Panc1 (cell line): ENCODE results near the gene CFAP68. TPM values are rescaled to one million over a fixed set of nuclear protein-coding genes. Genes with fewer than 3 reads are reported as not detected.

Source experiments
- ATAC-seq: fragments of 200-7000 bp; cut with Tn5 transposase; 2 replicates; pipeline ENCODE4 v1.9.1; 2020; ENCODE audit warnings: mild to moderate bottlenecking, moderate library complexity
- BruUV-seq: library from RNA; stranded (reverse); fragments of 400-500 nt; replicated peaks from 2 replicates; lab custom pipeline; 2021; lab: Mats Ljungman, UMichigan
- CTCF ChIA-PET: fragments of 300-600 bp; sonication (Branson Sonifier 250); formaldehyde crosslinking; loops from one replicate; lab custom pipeline; 2022; ENCODE audit warnings: antibody characterized with exemption; lab: Charles Lee
- POLR2A ChIA-PET: fragments of 300-600 bp; sonication (Branson Sonifier 250); formaldehyde crosslinking; loops from one replicate; lab custom pipeline; 2022; ENCODE audit warnings: antibody characterized with exemption; lab: Charles Lee
- DNase-seq: peaks from one replicate; pipeline ENCODE4 v3.0.0-alpha.2; 2010; ENCODE audit warnings: low read depth, low spot score
- H3K27ac ChIP-seq: 2 replicates; pipeline ENCODE4 v1.5.1; 2011; ENCODE audit warnings: mild to moderate bottlenecking, low read length, inconsistent platforms
- H3K27me3 ChIP-seq: fragments of 200-500 bp; sonication (Bioruptor generic); 2 replicates; pipeline ENCODE4 v1.6.0; 2014; ENCODE audit warnings: low read length, inconsistent platforms; ENCODE audit not compliant: control insufficient read depth, insufficient read depth
- H3K36me3 ChIP-seq: fragments of 200-500 bp; sonication (Bioruptor generic); 2 replicates; pipeline ENCODE4 v1.5.1; 2014; ENCODE audit warnings: inconsistent platforms, mild to moderate bottlenecking, low read length, moderate library complexity; ENCODE audit not compliant: control insufficient read depth, insufficient read depth
- H3K4me1 ChIP-seq: 2 replicates; pipeline ENCODE4 v1.5.1; 2011; ENCODE audit warnings: inconsistent platforms, mild to moderate bottlenecking, low read length, moderate library complexity; ENCODE audit not compliant: control insufficient read depth, insufficient read depth
- H3K4me3 ChIP-seq, 2 experiments: 2 replicates each; pipeline ENCODE4 v1.5.1; 2011 to 2012; ENCODE audit warnings: low read depth in 2 of 2, low read length in 2 of 2, mild to moderate bottlenecking in 2 of 2, inconsistent platforms in 1 of 2, moderate library complexity in 1 of 2
- H3K9me3 ChIP-seq: fragments of 200-500 bp; sonication (Bioruptor generic); 2 replicates; pipeline ENCODE4 v1.5.1; 2014; ENCODE audit warnings: low read depth, mild to moderate bottlenecking, inconsistent platforms, low read length, moderate library complexity; ENCODE audit not compliant: control insufficient read depth, insufficient read depth
- CTCF ChIP-seq: fragments of 450-650 bp; IDR thresholded peaks from 2 replicates; pipeline ENCODE4 v1.5.1; 2017; ENCODE audit warnings: mild to moderate bottlenecking
- POLR2AphosphoS5 ChIP-seq: IDR thresholded peaks from 2 replicates; pipeline ENCODE4 v1.6.1; 2012; ENCODE audit warnings: mild to moderate bottlenecking, low read depth, low read length, moderate library complexity
- SIN3A ChIP-seq: IDR thresholded peaks from 2 replicates; pipeline ENCODE4 v1.6.1; 2012; ENCODE audit warnings: low read depth, mild to moderate bottlenecking, low read length, moderate library complexity, borderline replicate concordance; ENCODE audit not compliant: insufficient read depth
- TCF7L2 ChIP-seq: IDR thresholded peaks from 2 replicates; pipeline ENCODE4 v1.6.1; 2011; ENCODE audit warnings: mild to moderate bottlenecking, low read depth, low read length, inconsistent platforms
- in situ Hi-C: cut with HindIII; loops from 2 replicates; pipeline ENCODE4 v1.10.0; 2016; ENCODE audit warnings: low sequenced_read_pairs, low pct_unique_long_range_greater_than_20kb
- intact Hi-C: fragments of 100-400 bp; cut with micrococcal nuclease; formaldehyde crosslinking; loops from one replicate; pipeline ENCODE4 v1.10.0; 2022; ENCODE audit not compliant: unreplicated experiment
- total RNA-seq: library from RNA; stranded (reverse); gene quantifications from one replicate; pipeline ENCODE4 v1.2.1, GENCODE V29; 2021; ENCODE audit not compliant: unreplicated experiment
- TF ChIP-seq, protein P1 (sequence below), 2 experiments: IDR thresholded peaks; 2 replicates each; pipeline ENCODE4 v1.6.1; 2011 to 2012; ENCODE audit warnings: low read depth in 2 of 2, control low read depth in 1 of 2, low read length in 1 of 2, mild to moderate bottlenecking in 1 of 2, moderate library complexity in 1 of 2; ENCODE audit not compliant: insufficient read depth in 1 of 2

Gene CFAP68
- total RNA-seq, 1 experiment from 2014 or later: 16.6 TPM

DNA sequence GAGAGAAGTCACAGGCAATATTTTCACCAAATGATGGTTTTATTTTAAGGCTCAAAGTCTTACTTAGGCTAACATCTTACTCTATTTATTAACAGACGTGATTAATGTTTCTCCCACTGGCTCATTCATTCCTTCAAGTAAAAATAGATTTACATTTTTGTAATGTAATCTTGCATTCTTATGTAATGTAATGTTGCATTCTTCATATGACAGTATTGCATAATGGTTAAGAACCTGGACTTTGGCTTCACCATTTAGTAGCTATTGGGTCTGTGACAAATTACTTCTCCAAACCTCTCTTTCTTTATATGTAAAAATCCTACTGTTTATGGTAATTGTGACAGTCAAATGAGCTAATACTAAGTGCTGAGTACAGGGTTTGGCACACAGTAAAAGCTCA, 54.5 kb downstream of the CFAP68 start:
- Histone ChIP-seq H3K4me3 (no peak overlapping the region), H3K9me3 (no peaks in the 10 kb centered on the region), H3K36me3 (no peaks in the 10 kb centered on the region), H3K27me3 (no peaks in the 10 kb centered on the region), H3K4me1 (peaks cover 19% of the 10 kb centered on the region), H3K27ac (no peak overlapping the region)
- intact Hi-C loops (no loop called here), in situ Hi-C loops (no loop called here)
- no peak for TF ChIP-seq POLR2AphosphoS5
- TF ChIP-seq, protein P1, sequence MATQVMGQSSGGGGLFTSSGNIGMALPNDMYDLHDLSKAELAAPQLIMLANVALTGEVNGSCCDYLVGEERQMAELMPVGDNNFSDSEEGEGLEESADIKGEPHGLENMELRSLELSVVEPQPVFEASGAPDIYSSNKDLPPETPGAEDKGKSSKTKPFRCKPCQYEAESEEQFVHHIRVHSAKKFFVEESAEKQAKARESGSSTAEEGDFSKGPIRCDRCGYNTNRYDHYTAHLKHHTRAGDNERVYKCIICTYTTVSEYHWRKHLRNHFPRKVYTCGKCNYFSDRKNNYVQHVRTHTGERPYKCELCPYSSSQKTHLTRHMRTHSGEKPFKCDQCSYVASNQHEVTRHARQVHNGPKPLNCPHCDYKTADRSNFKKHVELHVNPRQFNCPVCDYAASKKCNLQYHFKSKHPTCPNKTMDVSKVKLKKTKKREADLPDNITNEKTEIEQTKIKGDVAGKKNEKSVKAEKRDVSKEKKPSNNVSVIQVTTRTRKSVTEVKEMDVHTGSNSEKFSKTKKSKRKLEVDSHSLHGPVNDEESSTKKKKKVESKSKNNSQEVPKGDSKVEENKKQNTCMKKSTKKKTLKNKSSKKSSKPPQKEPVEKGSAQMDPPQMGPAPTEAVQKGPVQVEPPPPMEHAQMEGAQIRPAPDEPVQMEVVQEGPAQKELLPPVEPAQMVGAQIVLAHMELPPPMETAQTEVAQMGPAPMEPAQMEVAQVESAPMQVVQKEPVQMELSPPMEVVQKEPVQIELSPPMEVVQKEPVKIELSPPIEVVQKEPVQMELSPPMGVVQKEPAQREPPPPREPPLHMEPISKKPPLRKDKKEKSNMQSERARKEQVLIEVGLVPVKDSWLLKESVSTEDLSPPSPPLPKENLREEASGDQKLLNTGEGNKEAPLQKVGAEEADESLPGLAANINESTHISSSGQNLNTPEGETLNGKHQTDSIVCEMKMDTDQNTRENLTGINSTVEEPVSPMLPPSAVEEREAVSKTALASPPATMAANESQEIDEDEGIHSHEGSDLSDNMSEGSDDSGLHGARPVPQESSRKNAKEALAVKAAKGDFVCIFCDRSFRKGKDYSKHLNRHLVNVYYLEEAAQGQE (IDR thresholded peaks at IDR 0.05; ENCODE audit: insufficient read depth in 1 of 2, low read depth in 2 of 2, low read length in 1 of 2): no peak
- TF ChIP-seq CTCF: no peak
- no peak for TF ChIP-seq SIN3A
- TF ChIP-seq TCF7L2: no peak
- ATAC-seq (no peak), DNase-seq (no peak)
- BruUV-seq: no TSS peak
- CTCF ChIA-PET: interaction anchor here (2.0 kb wide), 1 partner anchor 48 kb away, joined by 7 read pairs; no protein-coding TSS in a partner anchor
- POLR2A ChIA-PET: no interaction called here

DNA sequence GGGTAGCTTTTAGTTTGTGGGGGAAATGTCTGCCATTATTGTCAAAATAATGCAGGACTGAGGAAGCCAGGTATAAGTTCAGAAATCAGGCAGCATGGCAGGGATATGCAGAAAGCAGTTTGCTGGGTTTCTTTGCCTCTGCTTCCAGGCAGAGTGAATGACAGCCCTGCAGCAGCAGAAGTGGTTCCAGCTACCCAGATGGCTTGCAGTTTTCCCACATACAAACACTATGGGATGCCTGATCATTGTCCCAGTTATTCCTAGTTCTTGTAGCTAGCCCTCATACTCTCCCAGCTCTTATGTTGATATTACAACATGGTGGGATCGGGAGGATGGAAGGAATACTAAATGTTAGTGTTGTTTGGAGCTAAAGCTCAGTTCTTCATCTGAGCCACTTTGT, 55.0 kb downstream of the CFAP68 start:
- no peak for ATAC-seq

More for the DNA sequence above, 55.0 kb downstream of the CFAP68 start:
- Histone ChIP-seq H3K4me1 (peaks cover 22% of the 10 kb centered on the region), H3K4me3 (no peak overlapping the region), H3K36me3 (no peaks in the 10 kb centered on the region), H3K9me3 (no peaks in the 10 kb centered on the region), H3K27ac (no peak overlapping the region), H3K27me3 (no peaks in the 10 kb centered on the region)
- TF ChIP-seq POLR2AphosphoS5 (no peak), SIN3A (no peak), TCF7L2 (no peak), CTCF (no peak)
- TF ChIP-seq, protein P1 (IDR thresholded peaks at IDR 0.05; ENCODE audit: insufficient read depth in 1 of 2, low read depth in 2 of 2, low read length in 1 of 2): no peak
- DNase-seq: no peak
- ChIA-PET POLR2A (no interaction called here), CTCF (interaction anchor here (2.0 kb wide), 1 partner anchor 47 kb away, joined by 7 read pairs; no protein-coding TSS in a partner anchor)
- intact Hi-C loops: no loop called here
- in situ Hi-C loops: no loop called here
- no TSS peak for BruUV-seq

Other genes starting within 250 kb of the CFAP68 start
- gene PPP2R1B, start 113.2 kb upstream of the CFAP68 start, total RNA-seq: 57.7 TPM
- 27.1 TPM for gene ALG9, start 8.0 kb upstream of the CFAP68 start, total RNA-seq
- gene FDXACB1, start 376 bp upstream of the CFAP68 start, total RNA-seq: 4.1 TPM
- 0.59 TPM for gene CRYAB, start 32.2 kb downstream of the CFAP68 start, total RNA-seq
- not detected for gene HSPB2, start 33.2 kb downstream of the CFAP68 start, total RNA-seq
- gene C11orf52, start 39.4 kb downstream of the CFAP68 start, total RNA-seq: not detected
- gene DIXDC1, start 57.8 kb downstream of the CFAP68 start, total RNA-seq: 11.7 TPM
- 75.9 TPM for gene DLAT, start 145.9 kb downstream of the CFAP68 start, total RNA-seq
- 3.0 TPM for gene PIH1D2, start 194.5 kb downstream of the CFAP68 start, total RNA-seq
- 19.7 TPM for gene NKAPD1, start 194.8 kb downstream of the CFAP68 start, total RNA-seq
- gene TIMM8B, start 207.2 kb downstream of the CFAP68 start, total RNA-seq: 87.3 TPM
- gene SDHD, start 207.3 kb downstream of the CFAP68 start, total RNA-seq: 166 TPM